ENCODE results near the gene STPG3.

Gene STPG3

DNA sequence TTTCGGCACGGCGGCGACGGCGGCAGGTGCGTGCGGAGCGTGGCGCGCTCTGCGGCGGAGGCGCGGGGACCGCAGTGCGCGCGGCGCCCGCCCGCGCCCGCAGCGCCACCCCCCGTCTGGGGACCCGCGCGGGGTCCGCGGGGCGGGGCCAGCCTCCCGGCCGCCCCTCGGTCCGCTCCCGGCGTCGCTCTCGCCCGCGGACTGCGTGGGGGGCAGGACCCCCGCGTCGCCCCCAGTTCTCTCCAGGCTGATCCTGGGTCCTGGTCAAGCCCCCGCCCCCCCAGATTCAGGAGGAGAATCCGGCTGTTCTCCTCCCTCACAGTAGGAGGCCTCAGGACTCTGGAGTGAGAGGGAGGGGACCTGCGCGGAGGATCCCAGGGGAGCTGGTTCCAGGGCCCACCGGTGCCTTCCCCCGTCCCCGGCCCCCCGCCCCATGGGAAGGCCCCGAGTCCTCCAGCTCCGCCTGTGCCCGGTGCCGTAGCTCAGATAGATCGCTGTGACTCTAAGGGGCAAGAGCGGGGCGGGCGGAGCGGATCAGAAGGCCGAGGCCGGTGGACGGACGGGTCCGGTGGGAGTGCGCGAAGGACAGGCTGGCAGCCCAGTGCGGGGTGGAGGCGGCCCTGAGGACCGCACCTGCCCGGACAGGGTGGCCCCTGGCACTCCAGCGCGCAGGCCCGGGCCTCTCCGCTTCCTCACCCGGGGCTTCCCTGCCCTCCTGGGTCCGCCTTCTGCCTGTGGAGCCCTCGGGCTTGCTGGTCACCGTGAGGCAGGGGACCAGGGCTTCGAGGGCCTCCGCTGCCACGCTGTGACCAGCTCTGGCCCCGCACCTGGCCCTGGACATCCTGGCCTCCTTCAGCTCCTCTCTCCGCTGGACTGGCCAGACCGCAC lies 28.7 kb upstream of the STPG3 start, which contains the start of gene RNF208:
Gene RNF208 (minus strand): TSS at position 51 of the 888 bp plus-strand sequence. CDS start 1,028 bp downstream, outside the sequence.
- DNase-seq (ENCODE audit: low read depth): no peak

DNA sequence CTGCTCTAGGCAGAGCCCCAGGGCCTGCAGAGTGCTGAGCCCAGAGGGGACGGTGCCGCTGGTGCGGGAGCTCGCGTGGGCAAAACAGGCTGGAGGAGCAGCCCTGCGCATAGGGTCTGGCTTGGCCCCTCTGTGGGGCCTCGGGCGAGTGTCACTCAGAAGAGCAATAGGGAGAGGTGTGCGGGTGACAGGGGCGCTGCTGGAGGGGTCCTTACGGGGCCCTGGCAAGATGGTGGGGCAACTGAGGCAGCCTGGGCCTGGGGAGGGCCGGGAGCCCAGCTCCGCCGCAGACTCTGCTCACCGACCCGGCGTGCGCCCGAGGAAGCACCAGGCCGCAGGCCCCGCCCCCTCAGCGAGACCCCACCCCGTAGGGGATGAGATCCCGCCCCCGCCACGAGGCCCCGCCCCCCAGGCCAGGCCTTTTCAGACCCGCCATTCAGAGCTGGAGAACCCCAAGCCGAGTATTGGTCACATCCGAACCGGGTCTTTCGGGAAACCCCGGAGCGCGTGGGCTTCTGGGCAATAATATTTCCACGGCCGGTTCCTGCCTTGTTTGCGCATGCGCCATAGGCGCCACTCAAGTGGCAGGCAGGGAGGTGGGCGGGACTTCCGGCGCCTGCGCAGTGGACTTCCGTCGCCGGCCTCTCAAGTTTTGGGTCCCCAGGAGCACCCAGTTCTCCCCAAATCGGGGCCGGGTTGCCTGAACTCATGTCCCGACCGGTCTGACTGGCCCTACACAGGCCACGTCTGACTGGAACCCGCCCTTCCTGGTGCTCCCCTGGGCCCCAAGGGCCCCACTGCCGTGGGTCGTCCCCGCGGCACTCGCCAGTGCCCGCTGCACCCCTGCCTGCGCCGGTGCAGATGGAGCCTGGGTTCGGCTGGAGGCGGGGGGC lies 27.8 kb upstream of the STPG3 start:
- peak; percentile 97 for DNase-seq (ENCODE audit: low read depth)

DNA sequence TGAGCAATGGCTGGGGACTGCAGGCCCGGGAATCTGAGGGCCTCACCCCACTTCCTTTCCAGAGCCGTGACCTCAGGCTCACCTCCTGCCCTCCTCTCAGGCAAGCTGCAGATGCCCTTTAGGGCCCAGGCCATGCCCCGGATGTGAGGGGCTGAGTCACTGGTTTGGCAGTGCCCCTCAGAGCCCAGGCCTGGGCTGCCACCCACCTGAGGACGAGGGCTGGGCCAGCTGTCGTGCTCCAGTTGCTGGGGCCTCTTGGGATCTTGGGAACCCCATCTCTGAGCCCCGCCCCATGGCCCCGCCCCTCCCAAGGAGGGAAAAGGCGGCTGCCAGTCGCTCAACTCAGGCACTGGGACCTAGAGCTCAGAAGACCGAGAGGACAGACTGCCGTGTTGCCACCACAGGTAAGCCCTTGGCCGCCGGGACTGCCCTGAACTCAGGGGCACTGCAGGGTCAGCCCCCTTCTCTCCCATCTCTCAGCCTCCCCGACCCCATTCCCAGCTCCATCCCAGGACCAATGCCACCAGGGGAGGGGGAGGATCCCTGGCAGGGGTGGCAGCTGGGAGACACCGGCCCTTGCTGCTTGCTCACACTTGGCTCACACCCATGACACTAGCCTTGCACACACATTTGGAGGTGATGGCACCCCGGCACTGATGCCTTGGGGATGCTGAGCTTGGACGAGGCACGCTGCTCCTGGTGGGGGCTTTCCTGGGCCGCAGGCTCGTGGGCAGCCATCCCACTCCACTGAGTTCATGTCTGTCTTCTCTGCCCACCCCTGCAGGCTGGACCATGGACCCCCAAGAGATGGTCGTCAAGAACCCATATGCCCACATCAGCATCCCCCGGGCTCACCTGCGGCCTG lies 26.0 kb upstream of the STPG3 start, which contains the start of gene CYSRT1:
Gene CYSRT1 (plus strand): TSS at position 345 of the 865 bp plus-strand sequence. CDS start 448 bp downstream, at position 793.
- DNase-seq (ENCODE audit: low read depth): no peak

DNA sequence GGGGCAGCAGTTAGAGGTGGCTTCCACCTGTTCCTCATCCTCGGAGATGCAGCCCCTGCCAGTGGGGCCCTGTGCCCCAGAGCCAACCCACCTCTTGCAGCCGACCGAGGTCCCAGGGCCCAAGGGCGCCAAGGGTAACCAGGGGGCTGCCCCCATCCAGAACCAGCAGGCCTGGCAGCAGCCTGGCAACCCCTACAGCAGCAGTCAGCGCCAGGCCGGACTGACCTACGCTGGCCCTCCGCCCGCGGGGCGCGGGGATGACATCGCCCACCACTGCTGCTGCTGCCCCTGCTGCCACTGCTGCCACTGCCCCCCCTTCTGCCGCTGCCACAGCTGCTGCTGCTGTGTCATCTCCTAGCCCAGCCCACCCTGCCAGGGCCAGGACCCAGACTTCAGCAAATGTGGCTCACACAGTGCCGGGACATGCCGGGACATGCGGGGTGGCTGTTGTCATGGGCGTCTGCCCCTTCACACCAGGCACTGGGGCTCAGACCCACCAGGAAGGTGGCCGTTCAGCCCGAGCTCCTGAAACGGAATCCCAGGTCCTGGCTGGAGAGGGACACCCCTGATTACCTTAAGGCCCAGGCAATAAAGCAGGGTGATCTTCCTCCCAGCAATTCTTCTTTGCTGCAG lies 25.3 kb upstream of the STPG3 start:
- DNase-seq (ENCODE audit: low read depth): no peak

DNA sequence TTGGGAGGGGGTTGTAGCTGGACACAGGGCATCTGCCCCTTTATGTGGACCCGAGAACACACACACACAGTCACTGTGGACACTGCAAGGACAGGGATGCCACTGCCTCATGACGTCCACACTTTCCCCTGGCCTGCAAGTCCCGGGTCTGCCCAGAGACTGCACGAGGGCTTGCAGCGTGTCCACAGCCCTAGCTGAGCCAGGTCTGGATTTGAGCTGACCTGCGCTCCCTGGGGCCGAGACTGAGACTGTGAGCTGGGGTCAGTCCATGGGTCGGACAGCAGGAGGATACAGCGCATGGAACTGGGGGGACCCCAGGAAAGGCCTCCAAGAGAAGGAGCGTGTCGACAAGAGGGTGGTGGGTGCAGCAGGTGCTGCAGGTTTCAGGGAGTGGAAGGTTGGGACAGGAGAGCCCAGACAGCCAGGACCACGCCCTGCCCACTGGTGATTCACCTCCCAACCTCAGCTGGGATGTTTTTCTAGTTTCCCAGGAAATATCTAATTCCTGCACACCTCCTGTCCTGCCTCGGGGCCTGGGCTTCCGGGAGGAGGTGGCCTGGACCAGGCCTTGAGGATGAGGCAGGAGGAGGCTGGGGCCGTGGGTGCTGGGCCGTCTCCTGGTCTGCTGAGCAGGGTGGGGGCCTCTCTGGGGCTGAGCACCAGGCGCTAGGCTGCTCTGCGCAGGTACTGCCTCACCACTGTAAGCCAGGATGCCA lies 24.6 kb upstream of the STPG3 start:
- DNase-seq (ENCODE audit: low read depth): no peak

- DNase-seq (ENCODE audit: low read depth): peak; percentile 74
Observed at GRCh38 chr9:137227054-137227852, 23.8 kb upstream of the STPG3 start, which contains the start of gene RNF224. Gene RNF224 (plus strand): TSS chr9:137227502. CDS start chr9:137228336, 834 bp downstream.

GRCh38 chr9:137227853-137228505 lies 23.1 kb upstream of the STPG3 start:
- DNase-seq (ENCODE audit: low read depth): no peak

- no peak for DNase-seq (ENCODE audit: low read depth)
Observed at GRCh38 chr9:137228506-137228967, 22.5 kb upstream of the STPG3 start.

DNA sequence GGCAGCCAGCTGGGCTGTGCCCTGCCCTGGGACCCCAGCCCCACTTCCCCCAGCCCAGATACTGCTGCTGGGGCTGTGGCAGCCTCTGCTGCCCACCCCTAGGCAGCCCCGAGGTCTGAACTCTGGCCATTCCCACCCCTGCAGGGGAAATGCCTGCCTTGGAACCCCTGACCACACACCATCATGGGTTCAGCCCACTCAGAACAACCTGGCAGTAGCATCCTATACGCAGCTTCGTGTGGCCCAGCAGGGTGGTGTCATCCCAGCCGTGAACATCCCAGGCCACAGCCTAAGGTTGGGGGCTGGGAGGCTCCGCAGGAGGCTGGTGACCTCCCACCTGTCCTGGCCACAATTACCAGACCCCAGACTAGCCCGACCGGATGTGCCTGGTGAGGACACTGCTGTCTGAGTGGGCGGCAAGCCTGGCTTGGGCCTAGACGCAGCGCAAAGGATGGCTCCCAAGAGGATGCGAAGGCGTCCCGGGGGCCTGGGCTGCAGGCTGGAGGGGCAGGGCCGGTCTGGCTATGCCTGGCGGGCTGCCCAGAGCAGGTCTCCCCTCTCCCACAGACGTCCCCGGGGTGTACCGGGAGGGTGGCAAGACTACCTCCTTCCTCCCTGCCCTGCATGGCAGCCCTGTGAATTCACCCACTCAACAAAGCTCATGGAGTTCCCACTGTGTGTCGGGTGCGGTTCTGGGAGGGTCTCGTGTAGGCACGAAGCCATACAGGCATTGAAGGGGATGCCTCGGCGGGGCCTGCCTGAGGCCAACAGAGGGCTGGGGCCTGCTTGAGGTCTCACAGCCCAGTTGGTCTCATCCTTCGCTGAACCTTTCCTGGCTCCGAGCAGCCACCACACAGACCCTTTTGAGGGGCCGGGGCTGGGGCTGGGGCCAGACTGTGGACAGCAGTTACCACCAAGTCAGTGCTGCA lies 21.9 kb upstream of the STPG3 start:
- no peak for DNase-seq (ENCODE audit: low read depth)

GRCh38 chr9:137229903-137230704 lies 21.0 kb upstream of the STPG3 start:
- DNase-seq (ENCODE audit: low read depth): no peak

DNA sequence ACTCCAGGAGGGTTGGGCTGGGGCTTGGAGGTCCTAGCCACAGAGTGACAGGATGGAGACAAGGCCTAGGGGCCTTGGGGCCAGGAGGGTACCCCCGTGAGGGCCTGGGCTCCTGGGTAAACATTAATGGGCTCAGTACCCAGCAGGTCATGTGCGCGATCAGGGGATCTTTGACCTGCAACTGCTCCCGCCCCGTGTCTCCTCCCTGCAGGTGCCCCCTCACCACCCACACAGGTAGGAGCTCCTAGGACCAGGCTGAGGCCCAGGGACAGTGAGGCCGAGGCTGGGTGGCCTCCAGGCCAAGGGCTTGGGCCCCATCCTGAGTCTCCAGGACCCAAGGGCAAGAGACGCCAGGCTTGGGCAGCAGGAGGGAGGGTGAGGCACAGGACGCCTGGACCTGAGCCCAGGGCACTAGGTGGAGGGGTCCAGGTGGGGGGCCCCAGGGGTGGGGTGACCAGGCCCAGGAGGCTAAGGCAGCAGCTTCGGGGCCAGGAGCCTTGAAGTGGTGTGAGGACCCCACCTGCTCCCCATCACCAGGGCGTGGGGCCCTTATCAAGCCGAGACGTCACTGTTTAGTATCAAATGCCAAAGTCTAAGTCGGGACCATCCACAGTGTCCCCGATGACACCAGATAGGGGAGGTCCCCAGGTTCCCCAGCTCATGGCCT lies 20.2 kb upstream of the STPG3 start, which contains the start of gene SLC34A3:
Gene SLC34A3 (plus strand): TSS at position 197 of the 667 bp plus-strand sequence. CDS start 802 bp downstream, outside the sequence.
- DNase-seq (ENCODE audit: low read depth): no peak

- DNase-seq (ENCODE audit: low read depth): no peak
Observed at GRCh38 chr9:137231372-137232039, 19.6 kb upstream of the STPG3 start.

- no peak for DNase-seq (ENCODE audit: low read depth)
Observed at GRCh38 chr9:137232101-137232500, 19.0 kb upstream of the STPG3 start.

GRCh38 chr9:137232510-137232909 lies 18.6 kb upstream of the STPG3 start:
- no peak for DNase-seq (ENCODE audit: low read depth)

All from T follicular helper cell (primary cell).